GM21786 (cell line): ENCODE data around the gene PKDREJ.
A peak's percentile ranks its signal among the peaks of the same experiment; 100 is the strongest.
"Not testable (repeated sequence)": the region's sequence is repeated elsewhere in the genome, so short reads cannot be mapped to it uniquely, and the experiment has no call there.

Source experiments
- ATAC-seq: cut with Tn5 transposase; IDR thresholded peaks from one replicate; pipeline ENCODE4 v1.9.1; 2021; ENCODE audit not compliant: unreplicated experiment

Gene PKDREJ

DNA sequence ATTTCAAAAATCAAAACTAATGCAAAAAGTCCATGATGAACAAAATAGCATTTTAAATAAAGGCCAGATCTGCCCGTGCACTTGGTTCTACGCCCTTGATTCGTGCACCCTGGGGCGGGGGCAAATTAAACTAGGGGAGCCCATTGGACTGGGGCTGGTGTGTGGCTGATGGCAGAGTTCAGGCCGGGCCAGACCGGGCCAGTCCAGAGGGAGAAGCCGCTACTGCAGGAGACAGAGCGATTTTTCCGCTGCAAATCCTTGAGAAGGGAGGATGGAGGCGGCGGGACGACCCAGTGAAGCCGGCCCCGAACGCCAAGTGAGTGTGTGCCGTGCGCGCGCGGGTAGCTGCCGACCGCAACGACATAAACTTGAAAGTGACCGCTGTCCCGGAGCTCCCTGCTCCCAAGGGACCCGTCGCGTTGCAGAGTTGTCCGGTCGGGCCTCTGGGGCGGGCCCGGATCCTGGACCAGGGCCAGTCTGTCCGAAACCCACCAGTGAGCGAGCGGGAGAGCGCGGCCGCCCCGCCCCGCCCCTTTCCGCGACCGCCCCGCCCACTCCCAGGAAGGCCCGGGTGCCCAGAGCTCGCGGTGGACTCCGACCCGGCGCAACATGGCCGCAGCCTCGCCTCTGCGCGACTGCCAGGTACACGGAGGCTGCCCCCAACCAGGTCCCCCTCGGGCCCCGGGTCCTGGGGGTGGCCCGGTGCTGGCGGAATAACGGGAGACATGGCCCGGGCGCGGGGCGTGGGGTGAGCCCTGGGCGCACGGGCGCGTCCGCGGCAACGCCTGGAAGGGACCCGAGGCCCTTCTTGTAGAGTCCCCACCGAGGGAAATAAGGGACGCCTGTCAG is 4.5 kb upstream of the PKDREJ start, which contains the start of gene TTC38:
TSS of gene TTC38 (plus strand) at position 578 of the 849 bp plus-strand sequence. CDS start at position 610, 32 bp downstream.
- peak; percentile 61 for ATAC-seq

GRCh38 chr22:46265627-46266026 is 2.5 kb upstream of the PKDREJ start:
- ATAC-seq = not testable (repeated sequence)

DNA sequence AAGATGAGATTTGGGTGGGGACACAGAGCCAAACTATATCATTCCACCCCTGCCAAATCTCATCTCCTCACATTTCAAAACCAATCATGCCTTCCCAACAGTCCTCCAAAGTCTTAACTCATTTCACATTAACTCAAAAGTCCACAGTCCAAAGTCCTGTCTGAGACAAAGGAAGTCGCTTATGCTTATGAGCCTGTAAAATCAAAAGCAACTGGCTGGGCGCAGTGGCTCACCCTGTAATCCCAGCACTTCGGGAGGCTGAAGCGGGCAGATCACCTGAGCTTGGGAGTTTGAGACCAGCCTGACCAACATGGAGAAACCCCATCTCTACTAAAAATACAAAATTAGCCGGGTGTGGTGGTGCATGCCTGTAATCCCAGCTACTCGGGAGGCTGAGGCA is 1.4 kb upstream of the PKDREJ start:
- not testable (repeated sequence) for ATAC-seq

- no peak for ATAC-seq
These were observed 511 bp downstream of the PKDREJ start for GRCh38 chr22:46262449-46263215.

DNA sequence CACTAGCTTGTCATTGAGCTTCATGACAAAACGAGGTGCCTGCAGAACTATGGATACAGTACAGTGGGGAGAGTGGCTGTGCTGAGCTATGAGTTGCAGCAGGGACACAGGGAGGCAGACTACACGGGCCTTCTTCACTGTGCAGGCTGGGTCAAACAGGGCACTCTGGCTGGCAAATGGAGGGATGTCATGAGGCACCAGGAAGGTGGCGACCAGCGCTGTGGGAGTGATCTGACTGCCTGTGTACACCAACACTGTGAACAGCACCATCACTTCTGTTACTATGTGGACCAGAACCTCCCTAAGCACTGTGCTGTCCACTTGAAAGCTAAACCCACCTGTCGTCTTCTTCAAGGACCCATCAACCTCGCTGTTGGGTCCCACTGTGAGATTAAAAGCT is 3.1 kb downstream of the PKDREJ start:
- no peak for ATAC-seq

DNA sequence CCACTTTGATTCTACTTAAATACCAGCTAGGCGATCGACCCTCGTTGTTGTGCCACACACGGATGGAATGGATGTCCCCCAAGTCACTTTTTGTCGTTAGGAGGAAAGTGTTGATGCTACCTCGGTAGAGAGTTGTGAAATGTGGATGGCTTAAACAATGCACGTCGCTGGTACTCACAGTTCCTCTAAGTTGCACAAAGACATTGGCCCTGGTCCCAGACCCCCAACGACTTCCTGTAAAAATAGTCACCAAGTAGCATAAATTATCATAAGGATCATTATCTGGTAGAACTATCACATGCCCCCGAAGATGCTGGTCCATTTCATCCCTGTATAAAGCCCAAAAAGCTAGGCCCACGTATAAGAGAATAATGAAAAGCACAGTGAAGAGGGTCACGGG is 3.8 kb downstream of the PKDREJ start:
- no peak for ATAC-seq

GRCh38 chr22:46256358-46256958 is 6.7 kb downstream of the PKDREJ start:
- no peak for ATAC-seq

DNA sequence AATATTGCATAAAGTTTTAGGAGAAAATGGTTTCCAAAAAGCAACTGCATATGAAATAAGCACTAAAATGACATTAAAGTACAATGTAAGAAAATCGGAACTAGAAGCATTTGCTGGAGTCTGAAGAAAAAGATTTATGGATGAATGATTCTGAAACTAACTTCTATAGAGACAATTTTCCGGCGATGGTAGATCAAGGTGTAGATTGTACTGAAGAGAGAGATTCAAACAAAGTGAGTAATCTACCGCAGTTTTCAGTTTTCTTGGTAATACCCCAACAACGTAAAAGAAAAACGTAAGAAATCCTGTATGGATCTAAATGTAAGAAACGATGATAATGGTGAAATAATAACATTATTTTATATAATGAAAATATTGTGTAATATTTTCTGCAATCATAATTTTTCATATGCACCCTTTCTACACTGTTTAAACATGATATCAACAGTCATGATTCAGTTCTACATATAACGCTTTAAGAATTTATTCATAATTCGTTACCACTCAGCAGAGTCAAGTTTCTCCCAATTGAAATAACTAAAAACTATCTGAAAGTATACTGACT is 11.2 kb downstream of the PKDREJ start:
- no peak for ATAC-seq

- no peak for ATAC-seq
These were observed 11.9 kb downstream of the PKDREJ start for GRCh38 chr22:46251266-46251665.

- peak; percentile 3 for ATAC-seq
These were observed 12.4 kb downstream of the PKDREJ start for GRCh38 chr22:46250783-46251125.

DNA sequence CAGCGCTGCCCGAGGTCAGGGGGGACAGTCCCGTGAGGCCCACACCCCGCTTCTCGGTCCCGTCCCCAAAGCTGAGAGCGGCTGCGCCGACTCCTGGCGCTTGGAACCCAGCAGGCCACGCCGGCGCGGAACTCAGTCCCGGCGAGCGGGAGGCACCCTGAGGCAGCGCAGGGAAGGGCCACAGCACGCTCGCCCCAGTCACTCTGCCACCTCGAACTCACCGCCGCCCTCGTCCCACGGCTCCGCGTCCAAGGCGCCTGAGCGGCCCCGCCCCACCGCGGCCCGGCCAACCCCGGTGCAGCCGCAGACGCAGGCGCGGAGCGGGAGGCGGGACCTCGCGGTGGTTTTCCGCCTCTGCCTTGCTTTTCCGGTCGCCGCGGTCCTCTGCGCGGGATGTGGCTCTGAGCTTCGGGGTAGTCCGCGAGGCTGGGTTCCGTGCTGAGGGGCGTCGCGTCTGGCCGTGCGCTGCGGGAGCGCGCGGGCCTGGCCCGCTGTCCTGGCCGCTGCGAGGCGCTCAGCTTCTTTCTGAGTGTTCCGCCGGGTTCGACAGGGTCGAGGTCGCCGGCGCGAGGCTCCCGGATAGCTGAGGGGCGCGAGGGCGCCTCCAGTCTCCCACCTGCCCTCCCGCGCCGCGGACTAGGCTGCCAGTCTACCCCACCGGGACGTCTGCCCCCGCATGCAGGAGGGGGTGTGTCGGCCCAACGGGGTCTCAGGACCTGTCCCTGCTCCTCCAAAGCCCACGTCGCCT is 12.9 kb downstream of the PKDREJ start, which contains the start of gene CDPF1:
TSS of gene CDPF1 (minus strand) at position 259 of the 748 bp plus-strand sequence. CDS start 2,009 bp downstream, outside the sequence.
- peak; percentile 81 for ATAC-seq

- ATAC-seq = no peak
These were observed 15.6 kb downstream of the PKDREJ start for GRCh38 chr22:46247443-46247975.

GRCh38 chr22:46246178-46246577 is 17.0 kb downstream of the PKDREJ start:
- no peak for ATAC-seq

GRCh38 chr22:46245511-46245910 is 17.6 kb downstream of the PKDREJ start:
- no peak for ATAC-seq

GRCh38 chr22:46244771-46245170 is 18.4 kb downstream of the PKDREJ start:
- ATAC-seq = no peak

DNA sequence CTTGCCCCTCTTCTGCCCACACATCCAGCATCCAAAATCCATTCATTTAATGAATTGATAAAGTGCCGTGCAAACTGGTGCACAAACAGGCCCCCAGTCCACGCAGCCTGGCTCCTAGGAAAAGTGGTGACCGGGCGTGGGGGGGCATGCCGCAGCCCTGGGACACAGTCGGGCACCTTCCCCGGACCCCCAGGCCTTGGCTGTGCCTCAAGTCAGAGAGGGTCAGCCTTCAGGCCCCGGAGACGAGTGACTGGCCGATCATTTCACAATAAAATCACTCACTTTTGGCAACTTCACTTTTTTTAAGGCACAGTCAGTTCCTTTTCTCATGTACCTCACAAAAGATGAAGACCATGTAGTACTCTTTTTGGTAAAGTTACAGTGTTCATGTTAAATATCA is 21.1 kb downstream of the PKDREJ start:
- ATAC-seq = no peak

DNA sequence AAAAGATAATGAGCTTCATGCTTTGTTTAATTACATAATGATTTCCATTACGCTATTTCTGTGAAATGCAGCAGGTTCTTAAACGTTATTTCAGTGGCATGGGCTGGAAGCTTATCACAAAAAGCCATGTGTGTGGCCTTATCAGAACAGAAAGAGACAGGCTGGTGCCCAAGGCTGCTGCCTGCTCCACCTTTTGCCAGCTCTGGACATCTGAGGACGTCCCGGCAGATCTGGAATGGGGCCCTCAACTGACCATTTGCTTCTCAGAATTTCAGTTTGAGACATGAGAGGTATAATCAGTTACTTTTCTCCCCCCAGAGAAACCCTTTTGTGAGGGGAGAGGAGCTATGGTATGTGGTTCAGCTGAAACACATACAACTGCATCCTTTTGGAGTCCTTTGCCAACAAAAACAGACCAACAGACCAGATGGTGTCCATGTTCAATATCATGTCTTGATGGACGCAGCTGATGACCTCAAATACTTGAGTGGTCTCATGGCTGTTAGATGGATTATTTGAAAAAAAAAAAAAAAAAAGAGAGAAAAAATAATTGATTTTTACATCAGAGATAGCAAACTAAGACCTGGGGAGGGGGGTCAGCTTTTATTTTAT is 21.6 kb downstream of the PKDREJ start:
- ATAC-seq = no peak

- no peak for ATAC-seq
These were observed 22.2 kb downstream of the PKDREJ start for GRCh38 chr22:46240907-46241306.

GRCh38 chr22:46240506-46240905 is 22.6 kb downstream of the PKDREJ start:
- ATAC-seq = no peak

GRCh38 chr22:46240073-46240472 is 23.1 kb downstream of the PKDREJ start:
- no peak for ATAC-seq
